Right lobe of liver (tissue), 6 donors: ENCODE data around the gene CUL1. TPM values are rescaled to one million over a fixed set of nuclear protein-coding genes. Genes with fewer than 3 reads are reported as not detected.

Experiments
- ATAC-seq, 4 donors: fragments of 200-7000 bp; cut with Tn5 transposase; one replicate each; pipeline ENCODE4 v1.9.1; 2020; ENCODE audit warnings: mild to moderate bottlenecking in 4 of 4, moderate library complexity in 4 of 4
- DNase-seq, 3 donors: peaks; one replicate each; pipeline ENCODE4 v3.0.0-alpha.2; 2020
- H3K27ac ChIP-seq, 3 donors: fragments of 200-600 bp; one replicate each; pipeline ENCODE4 v1.8.0; 2022
- H3K27me3 ChIP-seq, 2 donors: fragments of 200-600 bp; one replicate each; pipeline ENCODE4 v1.8.0; 2022
- H3K36me3 ChIP-seq, 4 donors: fragments of 200-600 bp; sonication (generic) in 1 of 4; one replicate each; pipeline versions ENCODE4 v1.5.1 to v1.8.0; 2017 to 2022; ENCODE audit warnings: control low read depth in 1 of 4
- H3K4me1 ChIP-seq, 4 donors: fragments of 200-600 bp; sonication (generic) in 1 of 4; one replicate each; pipeline versions ENCODE4 v1.5.1 to v1.8.0; 2017 to 2022; ENCODE audit warnings: control low read depth in 1 of 4
- H3K4me3 ChIP-seq, 3 donors: fragments of 200-600 bp; one replicate each; pipeline ENCODE4 v1.8.0; 2022
- H3K9me3 ChIP-seq, 4 donors: fragments of 200-600 bp; sonication (generic) in 1 of 4; one replicate each; pipeline versions ENCODE4 v1.5.1 to v1.8.0; 2017 to 2022; ENCODE audit warnings: control low read depth in 1 of 4
- POLR2A ChIP-seq: fragments of 450-650 bp; IDR thresholded peaks from one replicate; pipeline ENCODE4 v1.6.1; 2017; ENCODE audit warnings: antibody characterized with exemption, mild to moderate bottlenecking
- WGBS: methylation state at CpG from one replicate; pipeline ENCODE4 v1.1.6; 2018; ENCODE audit warnings: low coverage, low lambda C conversion rate; ENCODE audit not compliant: insufficient coverage; ENCODE audit errors: missing lambda C conversion rate; 5-methylcytosine and 5-hydroxymethylcytosine counted together
- intact Hi-C, 2 donors: fragments of 100-400 bp; cut with DNase I; formaldehyde crosslinking; loops; one replicate each; pipeline versions ENCODE4 v1.11.2 to v1.14.1; 2022
- total RNA-seq, 6 experiments: library from RNA; depleted of rRNA in 2 of 6; stranded (reverse); fragments of >200 nt in 2 of 6; fragmentation: NEBNext Ultra II Directional in 3 of 6; extraction: Animal tissue kit (Norgen Biotek cat#: 25700) in 3 of 6; gene quantifications; one replicate each; pipeline versions ENCODE4 v1.1.0 to v1.2.4, GENCODE V29; 2016 to 2023
- TF ChIP-seq, protein P1 (sequence below), 4 donors: fragments of 200-600 bp in 3 of 4; fragments of 450-650 bp in 1 of 4; IDR thresholded peaks; one replicate each; pipeline versions ENCODE4 v1.5.1 to v1.8.0; 2016 to 2022; ENCODE audit warnings: antibody characterized with exemption in 4 of 4, mild to moderate bottlenecking in 2 of 4
- donor health status: DM: no; HTN: yes; CAD: no.
- donor health status: DM: no; HTN: no; CAD: no.
- donor health status: DM: no; HTN: no; CAD: no.
- donor health status: DM: no; HTN: yes; CAD: no.
- donor health status: DM: no; HTN: yes; CAD: no.

The CUL1 gene
- total RNA-seq, 6 experiments from 2014 or later = 22.3 to 46.3 (median 30.8) TPM

DNA sequence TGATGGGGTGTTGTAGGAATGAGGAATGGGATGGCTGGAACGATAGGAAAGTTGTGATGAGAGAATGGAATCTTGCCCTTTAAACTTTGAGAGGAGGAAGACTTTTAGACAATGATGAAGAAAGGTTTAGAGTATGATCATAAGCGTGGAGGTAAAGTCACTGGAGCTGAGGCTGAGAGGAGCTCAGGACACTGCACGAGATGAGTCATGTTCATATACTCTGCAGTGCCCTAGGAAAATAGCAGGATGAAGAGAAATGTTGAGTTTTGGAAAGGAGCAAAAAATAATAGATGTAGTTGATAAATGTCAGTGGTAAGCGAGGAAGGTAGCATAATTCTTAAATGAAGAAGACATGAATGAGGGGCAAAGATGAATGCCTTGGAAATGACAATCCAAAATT, 28.3 kb upstream of the CUL1 start:
- ATAC-seq (no peak), DNase-seq (no peak)
- Histone ChIP-seq H3K27ac (no peak overlapping the region), H3K4me3 (no peak overlapping the region), H3K36me3 (no peaks in the 10 kb centered on the region), H3K9me3 (no peaks in the 10 kb centered on the region), H3K27me3 (no peaks in the 10 kb centered on the region), H3K4me1 (no peaks in the 10 kb centered on the region)
- 61% methylated on average over 3 of the region's 4 CpGs for WGBS
- TF ChIP-seq, protein P1, sequence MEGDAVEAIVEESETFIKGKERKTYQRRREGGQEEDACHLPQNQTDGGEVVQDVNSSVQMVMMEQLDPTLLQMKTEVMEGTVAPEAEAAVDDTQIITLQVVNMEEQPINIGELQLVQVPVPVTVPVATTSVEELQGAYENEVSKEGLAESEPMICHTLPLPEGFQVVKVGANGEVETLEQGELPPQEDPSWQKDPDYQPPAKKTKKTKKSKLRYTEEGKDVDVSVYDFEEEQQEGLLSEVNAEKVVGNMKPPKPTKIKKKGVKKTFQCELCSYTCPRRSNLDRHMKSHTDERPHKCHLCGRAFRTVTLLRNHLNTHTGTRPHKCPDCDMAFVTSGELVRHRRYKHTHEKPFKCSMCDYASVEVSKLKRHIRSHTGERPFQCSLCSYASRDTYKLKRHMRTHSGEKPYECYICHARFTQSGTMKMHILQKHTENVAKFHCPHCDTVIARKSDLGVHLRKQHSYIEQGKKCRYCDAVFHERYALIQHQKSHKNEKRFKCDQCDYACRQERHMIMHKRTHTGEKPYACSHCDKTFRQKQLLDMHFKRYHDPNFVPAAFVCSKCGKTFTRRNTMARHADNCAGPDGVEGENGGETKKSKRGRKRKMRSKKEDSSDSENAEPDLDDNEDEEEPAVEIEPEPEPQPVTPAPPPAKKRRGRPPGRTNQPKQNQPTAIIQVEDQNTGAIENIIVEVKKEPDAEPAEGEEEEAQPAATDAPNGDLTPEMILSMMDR (IDR thresholded peaks at IDR 0.05) = no peak
- no peak for TF ChIP-seq POLR2A
- intact Hi-C loops = no loop called here

DNA sequence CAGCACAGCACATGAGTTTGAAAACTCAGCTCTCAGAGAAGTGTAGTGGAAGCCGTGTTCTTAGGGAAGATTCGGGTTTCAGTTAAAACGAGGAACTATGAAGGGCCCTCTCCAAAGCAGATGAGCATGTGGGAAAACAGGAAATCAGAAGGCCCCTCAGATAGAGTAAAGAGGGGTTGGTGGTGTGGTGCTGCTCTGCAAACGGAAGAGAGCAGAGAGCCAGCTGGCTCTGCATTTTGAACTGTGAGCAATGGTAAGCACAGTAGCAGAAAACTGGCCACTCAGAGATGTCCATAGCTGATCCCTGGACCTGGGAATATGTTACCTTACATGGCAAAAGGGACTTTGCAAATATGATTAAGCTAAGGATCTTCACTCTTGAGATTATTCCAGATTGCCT, 27.9 kb upstream of the CUL1 start:
- WGBS = 48% methylated on average over 4 of the region's 4 CpGs
- Histone ChIP-seq H3K9me3 (no peaks in the 10 kb centered on the region), H3K27me3 (no peaks in the 10 kb centered on the region), H3K27ac (no peak overlapping the region), H3K36me3 (no peaks in the 10 kb centered on the region), H3K4me1 (no peaks in the 10 kb centered on the region), H3K4me3 (no peak overlapping the region)
- TF ChIP-seq, protein P1 (IDR thresholded peaks at IDR 0.05) = no peak
- TF ChIP-seq POLR2A = no peak
- DNase-seq (no peak), ATAC-seq (no peak)
- intact Hi-C loops = no loop called here

DNA sequence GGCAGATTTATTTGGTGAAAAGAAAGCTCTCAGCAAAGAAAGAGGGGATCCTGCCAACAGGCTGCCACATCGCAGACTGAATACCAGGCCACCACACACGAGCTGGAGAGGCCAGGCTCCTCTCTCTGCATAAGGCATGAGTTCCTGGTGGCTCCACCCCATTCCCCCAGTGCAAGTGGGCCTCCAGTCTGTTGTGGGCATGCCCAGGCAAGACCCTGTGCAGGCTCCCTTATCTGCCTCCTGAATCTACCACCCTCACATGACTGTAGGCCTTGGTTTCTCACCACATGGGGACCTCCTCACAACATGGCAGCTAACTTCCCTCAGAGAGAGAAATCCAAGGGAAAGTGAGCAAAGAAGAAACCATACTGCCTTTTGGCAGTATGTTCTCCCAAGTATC, 26.7 kb upstream of the CUL1 start:
- H3K36me3 ChIP-seq = no peaks in the 10 kb centered on the region
- TF ChIP-seq POLR2A = no peak
- TF ChIP-seq, protein P1 (IDR thresholded peaks at IDR 0.05) = no peak
- H3K9me3 ChIP-seq = no peaks in the 10 kb centered on the region
- no peak overlapping the region for H3K27ac ChIP-seq
- no peak for ATAC-seq
- H3K4me1 ChIP-seq = no peaks in the 10 kb centered on the region
- no peak for DNase-seq
- no CpG with 5 or more reads among the region's 2 CpGs for WGBS
- no peaks in the 10 kb centered on the region for H3K27me3 ChIP-seq
- H3K4me3 ChIP-seq = no peak overlapping the region
- intact Hi-C loops = no loop called here

DNA sequence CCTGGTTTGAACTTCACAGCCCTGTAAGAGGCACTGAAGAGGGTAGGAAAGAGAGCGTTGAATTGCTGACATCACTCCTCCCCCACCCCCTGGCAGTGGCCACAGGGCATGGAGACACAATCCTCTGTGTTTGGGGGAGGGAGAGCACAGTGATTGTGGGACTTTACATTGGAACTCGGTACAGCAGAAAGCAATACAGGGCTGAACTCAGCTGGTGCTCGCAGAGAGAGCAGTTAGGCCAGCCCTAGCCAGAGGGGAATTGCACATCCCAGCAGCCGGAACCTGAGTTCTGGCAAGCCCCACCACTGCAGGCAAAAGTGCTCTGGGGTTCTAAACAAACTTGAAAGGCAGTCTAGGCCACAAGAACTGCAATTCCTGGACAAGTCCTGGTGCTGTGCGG, 24.0 kb upstream of the CUL1 start:
- TF ChIP-seq, protein P1 (IDR thresholded peaks at IDR 0.05) = no peak
- no peak for TF ChIP-seq POLR2A
- H3K36me3 ChIP-seq = no peaks in the 10 kb centered on the region
- H3K4me1 ChIP-seq = no peaks in the 10 kb centered on the region
- no peaks in the 10 kb centered on the region for H3K27me3 ChIP-seq
- H3K4me3 ChIP-seq = no peak overlapping the region
- no peak for DNase-seq
- no peaks in the 10 kb centered on the region for H3K9me3 ChIP-seq
- WGBS = no CpG with 5 or more reads among the region's 5 CpGs
- intact Hi-C loops = no loop called here
- no peak for ATAC-seq
- no peak overlapping the region for H3K27ac ChIP-seq

DNA sequence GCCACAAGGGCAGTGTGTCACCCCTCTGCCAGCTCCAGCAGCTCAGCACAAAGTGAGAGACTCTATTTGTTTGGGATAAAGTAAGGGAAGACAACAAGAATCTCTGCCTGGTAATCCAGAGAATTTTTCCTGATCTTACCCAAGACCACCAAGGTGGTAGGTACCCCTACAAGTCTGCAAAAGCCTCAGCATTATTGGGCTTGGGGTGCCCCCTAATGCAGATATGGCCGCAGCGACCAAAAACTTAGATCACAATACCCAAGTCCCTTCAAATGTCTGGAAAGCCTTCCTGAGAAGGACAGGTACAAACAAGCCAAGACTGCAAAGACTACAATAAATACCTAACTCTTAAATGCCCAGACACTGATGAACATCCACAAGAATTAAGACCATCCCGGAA, 22.4 kb upstream of the CUL1 start:
- H3K36me3 ChIP-seq = no peaks in the 10 kb centered on the region
- H3K4me3 ChIP-seq = no peak overlapping the region
- ATAC-seq (no peak), DNase-seq (no peak)
- WGBS = 90% methylated on average over 2 of the region's 3 CpGs
- no peaks in the 10 kb centered on the region for H3K4me1 ChIP-seq
- no peaks in the 10 kb centered on the region for H3K9me3 ChIP-seq
- H3K27me3 ChIP-seq = no peaks in the 10 kb centered on the region
- H3K27ac ChIP-seq = no peak overlapping the region
- intact Hi-C loops = no loop called here
- TF ChIP-seq, protein P1 (IDR thresholded peaks at IDR 0.05) = no peak
- no peak for TF ChIP-seq POLR2A
